HG02571 (cell line): Measurements from ENCODE around the gene ISCA2.
A peak's percentile ranks its signal among the peaks of the same experiment; 100 is the strongest.
"Not testable (repeated sequence)": the region's sequence is repeated elsewhere in the genome, so short reads cannot be mapped to it uniquely, and the experiment has no call there.

ENCODE experiments used
- ATAC-seq: cut with Tn5 transposase; IDR thresholded peaks from one replicate; pipeline ENCODE4 v1.9.1; 2021; ENCODE audit warnings: mild to moderate bottlenecking, moderate library complexity; ENCODE audit not compliant: unreplicated experiment

Gene ISCA2

GRCh38 chr14:74493343-74494261, at the start of gene ISCA2:
ISCA2 (plus strand) TSS chr14:74493765; CDS start chr14:74493775, 10 bp downstream.
- ATAC-seq: peak; percentile 87

DNA sequence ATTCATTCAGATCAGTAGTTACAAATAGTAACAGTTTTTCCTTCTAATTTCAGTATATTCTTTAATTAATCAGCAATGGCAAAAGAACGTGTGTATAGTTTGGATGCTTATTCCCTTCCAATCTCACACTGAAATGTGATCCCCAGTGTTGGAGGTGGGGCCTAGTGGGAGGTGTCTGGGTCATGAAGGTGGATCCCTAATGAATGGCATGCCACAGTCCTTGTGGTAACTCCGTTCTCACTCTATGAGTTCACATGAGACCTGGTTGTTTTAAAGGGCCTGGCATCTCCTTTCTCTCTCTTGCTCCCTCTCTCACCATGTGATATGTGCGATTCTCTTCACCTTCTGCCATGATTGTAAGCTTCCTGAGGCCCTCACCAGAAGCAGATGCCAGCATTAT, 48.7 kb upstream of the ISCA2 start:
- no peak for ATAC-seq

- ATAC-seq: not testable (repeated sequence)
These were observed 39.2 kb upstream of the ISCA2 start for GRCh38 chr14:74454397-74454796.

DNA sequence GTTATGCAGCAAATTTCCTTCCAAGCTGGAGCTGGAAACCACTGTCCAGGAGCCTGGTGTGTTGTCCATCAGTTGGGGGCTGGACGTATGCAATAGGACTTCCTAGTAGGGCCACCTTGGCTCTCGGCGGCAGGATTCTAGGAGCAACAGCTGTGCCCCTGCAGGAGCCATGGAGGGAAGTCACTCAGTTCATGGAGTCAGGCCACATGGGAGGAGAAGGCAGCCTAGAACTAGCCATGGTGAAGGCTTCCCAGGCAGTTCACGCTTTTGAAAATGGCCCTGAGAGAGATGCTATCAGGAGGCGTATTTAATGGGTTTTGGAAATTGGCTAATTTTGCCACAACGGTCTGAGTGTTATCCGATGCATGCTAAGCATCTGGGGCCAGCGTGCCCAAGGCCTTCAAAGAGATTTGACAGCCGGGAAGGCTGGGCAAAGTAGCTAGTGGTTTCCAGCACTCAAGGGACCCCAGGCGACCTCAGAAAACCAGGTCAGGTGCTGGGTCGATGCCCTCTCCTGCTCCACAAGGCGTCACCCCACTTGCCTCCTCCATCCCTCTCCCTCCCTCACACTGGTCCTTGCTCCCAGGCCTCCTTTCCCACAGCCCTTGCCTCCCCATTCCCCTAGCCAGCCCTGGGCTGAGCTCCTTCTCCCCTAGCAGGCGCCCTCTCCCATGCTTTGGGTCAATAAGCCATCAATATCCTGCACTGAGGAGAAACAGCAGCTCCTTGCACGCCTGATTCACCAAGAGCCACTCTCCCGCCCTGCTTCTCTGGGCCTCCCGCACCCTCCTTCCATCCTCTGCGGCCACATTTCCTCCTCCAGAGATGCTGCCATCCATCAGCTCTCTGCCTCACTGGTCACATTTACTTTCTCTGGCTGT, 36.6 kb upstream of the ISCA2 start:
- no peak for ATAC-seq

DNA sequence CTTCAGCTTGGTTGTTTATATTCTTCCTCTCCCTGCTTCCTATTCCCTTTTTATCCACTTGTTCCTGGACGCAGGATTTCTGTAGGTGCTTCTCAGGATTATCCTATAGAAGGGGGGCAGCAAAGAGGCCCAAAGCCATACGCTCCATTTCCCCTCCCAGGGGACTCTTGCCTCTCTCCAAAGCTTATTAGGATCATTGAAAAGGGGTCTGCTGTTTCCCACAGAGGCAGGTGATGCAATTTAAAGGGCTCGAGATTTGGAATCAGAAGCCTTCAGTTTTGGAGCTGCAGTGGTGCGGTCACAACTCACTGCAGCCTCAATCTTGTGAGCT, 36.0 kb upstream of the ISCA2 start:
- no peak for ATAC-seq

DNA sequence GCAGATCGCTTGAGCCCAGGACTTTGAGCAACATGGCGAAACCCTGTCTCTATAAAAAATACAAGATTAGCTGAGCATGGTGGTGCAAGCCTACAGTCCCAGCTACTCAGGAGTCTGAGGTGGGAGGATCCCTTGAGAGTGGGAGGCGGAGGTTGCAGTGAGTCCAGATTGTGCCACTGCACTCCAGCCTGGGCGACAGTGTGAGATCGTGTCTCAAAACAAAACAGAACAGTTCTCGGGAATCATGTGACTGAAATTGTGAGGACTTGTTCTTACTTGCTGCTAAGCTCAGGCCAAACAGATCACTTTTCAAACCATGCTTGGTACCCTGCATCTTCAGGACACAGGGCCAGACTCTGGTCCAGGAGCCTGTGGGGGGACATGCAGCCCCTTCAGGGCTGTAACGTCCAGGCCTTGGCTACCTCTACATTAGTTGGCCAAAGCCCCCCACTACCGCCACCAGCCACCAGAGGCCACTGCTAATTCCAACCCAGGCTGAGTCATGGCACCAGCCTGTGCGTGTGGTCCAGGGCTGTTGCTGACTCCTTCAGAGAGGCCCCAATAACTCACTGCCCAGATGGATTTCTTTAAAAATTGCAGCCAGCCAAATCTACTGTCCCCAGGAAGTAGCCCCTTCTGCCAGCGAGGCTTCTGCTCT, 34.1 kb upstream of the ISCA2 start:
- ATAC-seq: no peak

DNA sequence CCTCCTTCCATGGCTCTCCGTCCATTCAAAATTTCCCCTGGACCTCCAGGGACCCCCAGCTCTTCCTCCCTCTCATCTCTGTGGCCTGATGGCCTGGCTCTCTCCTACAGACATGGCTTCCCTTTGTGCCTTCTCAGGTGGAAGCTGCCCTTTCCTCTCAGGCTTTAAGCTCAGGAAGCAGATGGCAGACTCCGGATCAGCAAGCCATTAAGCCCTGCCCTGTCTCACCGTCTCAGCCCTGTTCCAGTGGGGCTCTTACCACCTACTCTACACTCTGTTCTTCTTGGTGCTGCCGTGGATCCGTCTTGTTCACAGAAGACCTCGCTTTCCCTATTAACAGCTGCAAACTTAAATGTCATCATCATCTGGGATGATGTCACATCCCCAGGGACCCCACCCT, 33.6 kb upstream of the ISCA2 start:
- no peak for ATAC-seq

- ATAC-seq: no peak
These were observed 30.6 kb upstream of the ISCA2 start for GRCh38 chr14:74462993-74463392.

DNA sequence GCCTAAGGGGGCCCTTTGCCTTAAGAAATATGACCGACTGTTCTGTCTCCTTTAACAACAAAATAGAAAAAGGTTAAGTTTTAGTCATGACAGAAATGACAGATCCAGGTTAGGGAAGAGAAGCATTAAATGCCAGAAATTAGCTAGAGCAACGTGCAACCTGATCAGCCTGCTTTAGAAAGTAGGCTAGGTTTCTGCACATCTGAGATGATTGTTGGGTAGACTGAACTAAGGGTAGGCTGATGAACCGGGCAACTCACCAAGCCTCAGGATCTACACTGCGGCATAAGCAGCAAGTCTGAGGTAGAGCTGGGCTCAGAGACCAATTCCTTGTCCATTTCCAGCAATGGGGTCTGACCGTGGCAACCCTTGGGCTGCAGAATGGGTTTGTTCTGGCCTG, 29.9 kb upstream of the ISCA2 start:
- no peak for ATAC-seq

DNA sequence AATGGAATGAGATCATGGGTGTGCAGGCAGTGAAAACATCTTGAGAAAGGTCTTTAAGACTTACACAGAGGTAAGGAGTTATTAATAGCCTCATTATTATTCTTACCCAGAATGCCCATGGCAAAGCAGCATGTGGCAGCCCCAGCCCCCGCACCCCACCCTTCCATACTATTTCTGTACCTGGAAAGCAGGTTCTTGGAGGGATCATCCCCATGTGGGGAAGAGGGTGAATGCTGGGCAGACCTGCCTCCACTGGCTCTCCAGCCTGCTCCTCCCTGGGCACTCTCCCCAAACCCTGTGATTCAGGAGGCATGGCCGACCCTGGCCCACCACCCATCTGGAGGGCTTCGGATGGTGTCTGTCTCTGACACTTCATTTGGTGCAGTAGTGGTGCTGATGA, 28.8 kb upstream of the ISCA2 start:
- no peak for ATAC-seq

DNA sequence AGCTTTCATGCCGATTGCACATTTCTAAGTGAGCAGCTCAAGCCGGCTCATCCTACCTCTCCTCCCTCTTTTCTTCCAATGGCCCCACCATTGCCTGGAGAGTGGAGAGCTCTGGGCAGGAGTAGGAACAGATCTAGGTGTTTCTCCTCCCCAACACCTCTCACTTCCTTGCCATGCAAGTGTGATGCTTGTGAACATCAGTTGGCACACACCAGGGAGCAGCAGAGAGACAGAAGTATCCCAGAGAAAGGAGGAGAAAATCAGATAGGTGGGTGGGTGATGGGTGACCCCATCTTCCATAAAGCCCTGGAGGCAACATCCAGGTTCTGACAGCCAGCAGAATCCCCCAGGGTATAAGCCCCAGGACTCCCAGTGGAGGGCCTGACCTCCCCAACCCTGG, 28.2 kb upstream of the ISCA2 start:
- ATAC-seq: no peak

- no peak for ATAC-seq
These were observed 25.1 kb upstream of the ISCA2 start for GRCh38 chr14:74468513-74468912.

DNA sequence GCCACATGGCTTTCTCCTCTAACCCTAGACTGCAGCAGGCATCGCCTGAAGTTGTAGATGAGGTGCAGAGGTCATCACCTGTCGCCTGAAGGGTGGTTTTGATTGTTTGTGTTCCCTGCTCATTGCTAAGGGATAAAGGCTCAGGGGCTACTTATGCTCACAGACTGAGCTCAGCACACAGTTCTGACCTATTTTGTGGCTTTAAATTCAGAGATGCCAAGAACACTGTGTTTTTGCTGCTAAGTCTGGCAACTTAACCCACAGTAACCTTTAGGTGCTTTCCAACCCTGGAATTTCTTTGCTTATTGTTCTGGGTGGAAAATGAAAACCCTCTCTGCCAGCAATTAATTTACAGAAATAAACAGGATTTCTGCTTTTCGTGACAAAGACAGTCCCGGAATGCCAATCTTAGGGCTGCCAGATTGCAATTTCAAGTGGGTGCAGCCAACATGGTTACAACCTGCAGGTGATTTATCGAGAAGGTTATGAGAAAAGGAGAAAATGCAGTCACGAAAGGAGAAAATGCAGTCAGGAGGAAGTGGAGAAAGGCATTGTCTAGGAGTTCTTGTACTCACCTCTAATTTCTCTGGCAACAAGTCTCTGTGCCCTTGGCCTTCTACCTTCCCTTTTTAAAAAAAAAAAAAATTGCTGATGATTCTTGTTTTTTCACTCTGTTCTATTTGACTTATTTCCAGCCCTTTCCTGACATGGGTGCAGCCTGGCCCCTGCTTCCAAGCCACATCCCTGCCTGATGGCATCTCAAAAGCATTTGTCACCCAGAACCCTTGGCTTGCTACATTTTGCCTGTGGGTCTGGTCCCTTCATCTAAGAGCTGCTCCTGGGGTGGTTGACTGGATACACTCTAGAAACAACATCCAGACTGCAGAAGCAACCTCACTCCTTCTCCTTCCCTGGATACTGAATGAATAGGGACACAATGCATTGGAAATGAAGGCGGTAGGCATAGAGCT, 23.7 kb upstream of the ISCA2 start:
- ATAC-seq: no peak

DNA sequence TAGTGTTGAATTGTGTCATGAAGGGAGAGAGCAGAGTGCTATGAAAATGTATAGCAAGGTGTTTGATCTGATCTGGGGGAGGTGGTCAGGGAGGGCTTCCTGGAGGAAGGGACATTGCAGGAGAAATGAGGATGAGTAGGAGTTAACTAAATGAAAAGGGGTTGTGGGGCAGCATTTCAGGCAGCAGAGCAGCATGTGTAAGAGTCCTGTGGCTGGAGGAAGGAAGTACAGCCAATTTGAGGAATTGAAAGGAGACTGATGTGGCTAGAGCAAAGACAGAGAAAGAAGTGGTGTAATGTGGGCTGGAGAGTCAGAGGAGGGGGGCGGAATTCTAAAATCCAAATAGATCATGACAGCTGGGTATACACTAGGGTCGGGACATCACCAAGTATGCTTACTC, 21.0 kb upstream of the ISCA2 start:
- ATAC-seq: no peak

DNA sequence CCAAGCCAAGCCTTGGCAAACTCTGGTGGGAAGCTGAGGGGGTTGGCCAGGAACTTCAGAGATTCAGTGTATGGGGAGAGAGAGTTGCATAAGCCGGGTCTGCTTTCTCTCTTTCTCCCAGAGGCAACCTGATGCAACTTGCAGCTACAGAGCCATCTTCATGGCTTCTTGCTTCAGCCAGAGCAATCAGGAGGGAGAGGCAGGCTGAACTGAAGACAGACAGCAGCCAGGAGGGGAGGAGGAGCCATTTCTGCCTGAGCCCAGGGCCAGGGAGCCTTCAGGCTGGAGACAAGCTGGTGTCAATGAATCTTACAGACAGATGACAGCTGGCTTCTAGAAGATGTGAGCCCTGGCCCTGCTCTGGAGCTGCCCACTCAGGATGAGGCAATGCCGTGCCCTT, 19.2 kb upstream of the ISCA2 start:
- no peak for ATAC-seq

DNA sequence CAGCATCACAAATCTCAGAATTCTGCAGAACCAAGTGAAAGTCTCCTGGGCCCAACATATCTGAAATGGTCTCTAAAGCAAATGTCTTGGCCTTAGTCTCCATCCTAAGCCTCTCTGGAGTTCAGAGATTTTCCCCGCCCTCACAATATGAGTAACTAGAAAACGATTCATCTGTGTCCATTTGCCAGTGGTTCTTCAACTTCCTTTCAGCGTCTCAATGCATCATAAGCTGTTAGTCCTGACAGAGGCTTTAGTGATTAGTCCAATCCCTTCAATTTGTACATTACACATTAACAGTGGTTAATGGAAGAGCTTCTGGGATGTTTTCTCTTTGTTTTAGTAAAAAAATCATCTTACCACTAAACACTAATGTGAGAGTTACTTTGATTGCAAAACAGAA, 17.9 kb upstream of the ISCA2 start:
- ATAC-seq: no peak

- ATAC-seq: no peak
These were observed 17.5 kb upstream of the ISCA2 start for GRCh38 chr14:74476107-74476506.

- no peak for ATAC-seq
These were observed 17.0 kb upstream of the ISCA2 start for GRCh38 chr14:74476607-74477006.

- ATAC-seq: no peak
These were observed 14.4 kb upstream of the ISCA2 start for GRCh38 chr14:74478996-74479635.

DNA sequence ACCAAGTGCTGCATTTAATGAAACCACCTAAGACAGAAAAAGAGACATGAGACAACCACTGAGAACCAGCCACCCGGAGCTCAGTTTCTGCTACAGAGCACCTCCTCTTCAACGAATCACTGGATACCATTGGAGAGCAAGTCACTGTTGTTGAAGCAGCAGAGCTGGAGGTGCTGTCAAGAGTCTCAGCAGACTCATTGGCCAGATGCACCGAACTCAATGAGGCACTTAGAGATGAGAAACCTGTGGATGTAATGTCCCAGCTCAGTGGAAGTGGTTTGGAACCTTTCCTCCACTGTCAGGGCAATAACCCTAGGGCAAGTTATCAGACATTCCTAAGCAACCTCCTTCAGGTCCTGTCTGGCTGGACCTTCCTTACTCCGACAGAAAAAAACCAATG, 13.5 kb upstream of the ISCA2 start:
- ATAC-seq: no peak
